HG02973 (cell line): Measurements from ENCODE around the gene UBE3B.
"Not testable (repeated sequence)": the region's sequence is repeated elsewhere in the genome, so short reads cannot be mapped to it uniquely, and the experiment has no call there.

Experiments
- ATAC-seq: cut with Tn5 transposase; IDR thresholded peaks from one replicate; pipeline ENCODE4 v1.9.1; 2021; ENCODE audit warnings: moderate library complexity; ENCODE audit not compliant: unreplicated experiment

The UBE3B gene

GRCh38 chr12:109477185-109477962 lies at the start of gene UBE3B, which contains the start of gene KCTD10:
Gene UBE3B (plus strand): TSS chr12:109477634. CDS start chr12:109483552, 5,918 bp downstream.
Gene KCTD10 (minus strand): TSS chr12:109477300. CDS start chr12:109477262, 38 bp downstream.
- peak; percentile 84 for ATAC-seq

GRCh38 chr12:109428037-109428629 lies 49.3 kb upstream of the UBE3B start:
- ATAC-seq, result no peak

- ATAC-seq, result not testable (repeated sequence)
These were observed 48.6 kb upstream of the UBE3B start for GRCh38 chr12:109428804-109429203.

GRCh38 chr12:109430244-109430643 lies 47.2 kb upstream of the UBE3B start:
- no peak for ATAC-seq

- no peak for ATAC-seq
These were observed 45.0 kb upstream of the UBE3B start for GRCh38 chr12:109432431-109432830.

GRCh38 chr12:109432842-109433304 lies 44.6 kb upstream of the UBE3B start:
- peak; percentile 50 for ATAC-seq

GRCh38 chr12:109433618-109434017 lies 43.8 kb upstream of the UBE3B start:
- no peak for ATAC-seq

- no peak for ATAC-seq
These were observed 42.9 kb upstream of the UBE3B start for GRCh38 chr12:109434582-109434981.

- no peak for ATAC-seq
These were observed 41.8 kb upstream of the UBE3B start for GRCh38 chr12:109435428-109436187.

GRCh38 chr12:109436188-109436560 lies 41.3 kb upstream of the UBE3B start:
- ATAC-seq, result no peak

- no peak for ATAC-seq
These were observed 38.3 kb upstream of the UBE3B start for GRCh38 chr12:109439181-109439580.

- not testable (repeated sequence) for ATAC-seq
These were observed 37.5 kb upstream of the UBE3B start for GRCh38 chr12:109439951-109440350.

GRCh38 chr12:109440851-109441490 lies 36.5 kb upstream of the UBE3B start:
- no peak for ATAC-seq

- no peak for ATAC-seq
These were observed 33.6 kb upstream of the UBE3B start for GRCh38 chr12:109443794-109444193.

- ATAC-seq, result no peak
These were observed 33.2 kb upstream of the UBE3B start for GRCh38 chr12:109444259-109444658.

- no peak for ATAC-seq
These were observed 32.2 kb upstream of the UBE3B start for GRCh38 chr12:109445191-109445609.

GRCh38 chr12:109446869-109447268 lies 30.6 kb upstream of the UBE3B start:
- no peak for ATAC-seq

- ATAC-seq, result no peak
These were observed 30.0 kb upstream of the UBE3B start for GRCh38 chr12:109447482-109447881.

- ATAC-seq, result no peak
These were observed 29.2 kb upstream of the UBE3B start for GRCh38 chr12:109448272-109448671.

GRCh38 chr12:109448707-109449390 lies 28.6 kb upstream of the UBE3B start:
- ATAC-seq, result no peak
